Endothelial cell of umbilical vein (primary cell): ENCODE measurements around the gene STARD4. TPM values are rescaled to one million over a fixed set of nuclear protein-coding genes. Genes with fewer than 3 reads are reported as not detected.
A peak's percentile ranks its signal among the peaks of the same experiment; 100 is the strongest.

Source experiments
- BruUV-seq: library from RNA; stranded (reverse); fragments of 400-500 nt; replicated peaks from 2 replicates; lab custom pipeline; 2021; lab: Mats Ljungman, UMichigan
- CTCF ChIA-PET: fragments of 300-600, 350-600 bp; sonication (Branson Sonifier 250); formaldehyde crosslinking; loops from one replicate; lab custom pipeline; 2021; ENCODE audit warnings: antibody characterized with exemption, inconsistent platforms; lab: Charles Lee
- POLR2A ChIA-PET: fragments of 300-600, 350-600 bp; sonication (Branson Sonifier 250); formaldehyde crosslinking; loops from one replicate; lab custom pipeline; 2021; ENCODE audit warnings: antibody characterized with exemption, inconsistent platforms; lab: Charles Lee
- DNase-seq: peaks from one replicate; pipeline ENCODE4 v3.0.0-alpha.2; 2011; ENCODE audit warnings: low read depth, low spot score
- FAIRE-seq: peaks from 2 replicates; lab custom pipeline; 2011; peaks lifted over from hg19 to GRCh38; lab: Jason Lieb, UNC
- H2AFZ ChIP-seq: 2 replicates; pipeline ENCODE4 v1.6.0; 2012; ENCODE audit warnings: low read depth, low read length, control low read depth, inconsistent platforms
- H3K27ac ChIP-seq: 2 replicates; pipeline ENCODE4 v1.5.1; 2011; ENCODE audit warnings: low read depth, mild to moderate bottlenecking, control low read depth, low read length, moderate library complexity; ENCODE audit not compliant: insufficient read depth
- H3K27me3 ChIP-seq, 2 experiments: 2 replicates each; pipeline versions ENCODE4 v1.6.0 to v1.6.1; 2011; ENCODE audit warnings: low read length in 2 of 2, mixed read lengths in 1 of 2; ENCODE audit not compliant: control insufficient read depth in 2 of 2, insufficient read depth in 2 of 2
- H3K36me3 ChIP-seq, 2 experiments: 2 replicates in 1 of 2; 3 replicates in 1 of 2; pipeline ENCODE4 v1.5.1; 2011; ENCODE audit warnings: low read length in 2 of 2, mild to moderate bottlenecking in 1 of 2, moderate library complexity in 1 of 2; ENCODE audit not compliant: control insufficient read depth in 2 of 2, insufficient read depth in 2 of 2; ENCODE audit errors: extremely low read depth in 1 of 2
- H3K4me1 ChIP-seq: 3 replicates; pipeline ENCODE4 v1.5.1; 2011; ENCODE audit warnings: mild to moderate bottlenecking, low read length; ENCODE audit not compliant: control insufficient read depth, insufficient read depth; ENCODE audit errors: extremely low read depth
- H3K4me2 ChIP-seq: 2 replicates; pipeline ENCODE4 v1.6.1; 2011; ENCODE audit warnings: low read length, control low read depth, mixed read lengths; ENCODE audit not compliant: insufficient read depth
- H3K4me3 ChIP-seq, 3 experiments: fragments of 200-600 bp in 1 of 3; sonication (generic), shearing (Covaris generic) in 1 of 3; replicated peaks in 1 of 3; 2 replicates each; pipeline ENCODE4 v1.5.1; 2011 to 2016; ENCODE audit warnings: control low read depth in 3 of 3, low read length in 3 of 3, mild to moderate bottlenecking in 2 of 3, inconsistent platforms in 1 of 3, low read depth in 1 of 3, moderate library complexity in 1 of 3; ENCODE audit not compliant: insufficient read depth in 1 of 3
- H3K79me2 ChIP-seq: 2 replicates; pipeline ENCODE4 v1.6.0; 2012; ENCODE audit warnings: low read length, inconsistent platforms; ENCODE audit not compliant: control insufficient read depth, insufficient read depth
- H3K9ac ChIP-seq: replicated peaks from 2 replicates; pipeline ENCODE3; 2011; ENCODE audit warnings: low read length, control low read depth; ENCODE audit not compliant: insufficient read depth; ENCODE audit errors: extremely low read depth
- H3K9me1 ChIP-seq: replicated peaks from 3 replicates; pipeline ENCODE4 v1.6.0; 2011; ENCODE audit warnings: mild to moderate bottlenecking, low read length; ENCODE audit not compliant: control insufficient read depth, insufficient read depth; ENCODE audit errors: extremely low read depth
- H3K9me3 ChIP-seq: replicated peaks from 2 replicates; pipeline ENCODE4 v1.5.1; 2012; ENCODE audit warnings: low read length, inconsistent platforms; ENCODE audit not compliant: control insufficient read depth, insufficient read depth
- H4K20me1 ChIP-seq: replicated peaks from 2 replicates; pipeline ENCODE3; 2011; ENCODE audit warnings: mild to moderate bottlenecking, low read length; ENCODE audit not compliant: control insufficient read depth, insufficient read depth; ENCODE audit errors: extremely low read depth
- CTCF ChIP-seq, 2 donors: IDR thresholded peaks; 1 replicate in 1 of 2; 2 replicates in 1 of 2; pipeline ENCODE4 v1.5.1; 2011; ENCODE audit warnings: low read length in 2 of 2, mild to moderate bottlenecking in 2 of 2, moderate library complexity in 2 of 2, control low read depth in 1 of 2, inconsistent platforms in 1 of 2, low read depth in 1 of 2; ENCODE audit not compliant: insufficient read depth in 1 of 2; ENCODE audit errors: extremely low read depth in 1 of 2
- EZH2 ChIP-seq: IDR thresholded peaks from 2 replicates; pipeline ENCODE4 v1.6.1; 2012; ENCODE audit warnings: borderline replicate concordance, low read depth, mild to moderate bottlenecking, moderate library complexity, low read length, inconsistent platforms; ENCODE audit not compliant: severe bottlenecking
- FOS ChIP-seq: IDR thresholded peaks from 2 replicates; pipeline ENCODE4 v1.6.1; 2011; ENCODE audit warnings: mild to moderate bottlenecking, low read length, moderate library complexity, borderline replicate concordance; ENCODE audit not compliant: insufficient read depth
- GATA2 ChIP-seq: IDR thresholded peaks from 2 replicates; pipeline ENCODE4 v1.7.0; 2011; ENCODE audit warnings: low read depth, mild to moderate bottlenecking, moderate library complexity, mixed read lengths, low read length; ENCODE audit not compliant: insufficient read length, insufficient read depth
- JUN ChIP-seq: IDR thresholded peaks from 2 replicates; pipeline ENCODE4 v1.6.1; 2011; ENCODE audit warnings: borderline replicate concordance, low read depth; ENCODE audit not compliant: insufficient read length, insufficient read depth
- MYC ChIP-seq: IDR thresholded peaks from one replicate; pipeline ENCODE4 v1.6.1; 2011; ENCODE audit warnings: mild to moderate bottlenecking, low read depth, low read length
- POLR2A ChIP-seq: IDR thresholded peaks from 2 replicates; pipeline ENCODE4 v1.6.1; 2012; ENCODE audit warnings: low read depth, mild to moderate bottlenecking, control low read depth, low read length
- POLR2AphosphoS5 ChIP-seq: IDR thresholded peaks from 2 replicates; pipeline ENCODE4 v1.6.1; 2012; ENCODE audit warnings: low read depth, mild to moderate bottlenecking, control low read depth, low read length, moderate library complexity; ENCODE audit not compliant: insufficient read depth
- dilution Hi-C: fragments of 300-500 bp; cut with MboI; formaldehyde crosslinking; loops from one replicate; pipeline ENCODE4 v1.15.0; 2019; ENCODE audit warnings: low sequenced_read_pairs; ENCODE audit not compliant: extremely low pct_ligation_motif_present
- intact Hi-C: fragments of 100-400 bp; cut with micrococcal nuclease; formaldehyde crosslinking; loops from one replicate; pipeline ENCODE4 v1.10.0; 2022
- polyA plus RNA-seq, 4 experiments: library from polyadenylated mRNA; depleted of rRNA in 3 of 4; stranded (reverse) in 3 of 4; unstranded in 1 of 4; fragments of >200 nt; gene quantifications; 2 replicates each; pipeline versions ENCODE4 v1.2.1 to v1.2.3, GENCODE V29; 2011 to 2012; ENCODE audit warnings: missing spikeins in 1 of 4
- total RNA-seq: library from RNA; stranded (reverse); gene quantifications from 2 replicates; pipeline ENCODE4 v1.2.3, GENCODE V29; 2021
- TF ChIP-seq, protein P1 (sequence below): IDR thresholded peaks from 2 replicates; pipeline ENCODE4 v1.6.1; 2011; ENCODE audit not compliant: insufficient read depth, insufficient read length

Gene STARD4
- total and polyA plus RNA-seq, 2 donors (not counting 3 experiments of a cell fraction or from before 2014, with no cell fraction given), result 33.6 to 77.1 TPM

GRCh38 chr5:111513131-111513520 lies 791 bp upstream of the STARD4 start:
- FAIRE-seq, result no peak
- dilution Hi-C loops, result no loop called here

More at GRCh38 chr5:111513131-111513520, 791 bp upstream of the STARD4 start:
- Histone ChIP-seq H3K27me3 (no peaks in the 10 kb centered on the region), H3K79me2 (peaks cover 42% of the 10 kb centered on the region), H3K36me3 (no peaks in the 10 kb centered on the region), H4K20me1 (peaks cover under 1% of the 10 kb centered on the region), H3K9me1 (no peaks in the 10 kb centered on the region), H3K4me3 (peak overlapping the region; percentile 45 to 75 (median 72)), H3K9me3 (no peaks in the 10 kb centered on the region), H2AFZ (peak overlapping the region; percentile 47), H3K27ac (peak overlapping the region; percentile 95), H3K4me2 (peak overlapping the region; percentile 89), H3K9ac (peak overlapping the region; percentile 93), H3K4me1 (peaks cover 30% of the 10 kb centered on the region)
- intact Hi-C loops, result loop anchor here (2.0 to 10.0 kb wide), 5 partner anchors 168 to 904 kb away; partner anchors contain the start of genes EPB41L4A and WDR36
- TSS peak; percentile 81 for BruUV-seq
- TF ChIP-seq GATA2, result no peak
- TF ChIP-seq, protein P1, sequence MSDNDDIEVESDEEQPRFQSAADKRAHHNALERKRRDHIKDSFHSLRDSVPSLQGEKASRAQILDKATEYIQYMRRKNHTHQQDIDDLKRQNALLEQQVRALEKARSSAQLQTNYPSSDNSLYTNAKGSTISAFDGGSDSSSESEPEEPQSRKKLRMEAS, result no peak
- TF ChIP-seq JUN, result no peak
- no peak for TF ChIP-seq POLR2A
- TF ChIP-seq MYC, result no peak
- TF ChIP-seq POLR2AphosphoS5, result no peak
- TF ChIP-seq CTCF (IDR thresholded peaks at IDR 0.05; ENCODE audit: extremely low read depth in 1 of 2, insufficient read depth in 1 of 2, low read depth in 1 of 2, low read length in 2 of 2), result no peak
- TF ChIP-seq EZH2, result no peak
- TF ChIP-seq FOS, result no peak
- POLR2A ChIA-PET, result interaction anchor here (1.0 to 1.1 kb wide), 2 partner anchors 19 to 647 kb away, joined by 3 to 4 read pairs; no protein-coding TSS in a partner anchor
- no peak for DNase-seq
- CTCF ChIA-PET, result interaction anchor here (7.2 kb wide), 1 partner anchor 18 kb away, joined by 64 read pairs; no protein-coding TSS in a partner anchor
